ENCODE measurements around the gene TMPRSS6. TPM values are rescaled to one million over a fixed set of nuclear protein-coding genes. Genes with fewer than 3 reads are reported as not detected.

The TMPRSS6 gene
- total and polyA plus RNA-seq, 2 donors (not counting 1 experiment from before 2014, with no cell fraction given), result not detected

DNA sequence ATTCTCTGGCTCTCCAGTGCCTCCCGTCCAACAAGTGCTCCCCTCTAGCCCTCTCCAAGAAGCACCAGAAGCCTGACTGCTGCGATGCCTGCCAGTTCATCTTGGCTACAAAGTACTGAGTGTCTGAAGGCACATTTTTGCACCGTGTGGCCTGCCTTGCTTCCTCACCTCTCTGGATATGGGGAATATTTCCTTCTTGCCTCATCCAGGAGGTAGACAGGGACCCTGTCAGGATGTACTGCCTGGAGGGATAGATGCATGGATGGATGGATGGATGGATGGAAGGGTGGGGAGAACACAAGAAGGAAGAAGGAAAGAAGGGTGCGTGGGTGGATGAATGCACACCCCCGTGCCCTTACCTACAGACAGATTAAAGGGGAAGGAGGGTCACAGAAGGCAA is 30.4 kb downstream of the TMPRSS6 start:
- TF ChIP-seq, protein P1, sequence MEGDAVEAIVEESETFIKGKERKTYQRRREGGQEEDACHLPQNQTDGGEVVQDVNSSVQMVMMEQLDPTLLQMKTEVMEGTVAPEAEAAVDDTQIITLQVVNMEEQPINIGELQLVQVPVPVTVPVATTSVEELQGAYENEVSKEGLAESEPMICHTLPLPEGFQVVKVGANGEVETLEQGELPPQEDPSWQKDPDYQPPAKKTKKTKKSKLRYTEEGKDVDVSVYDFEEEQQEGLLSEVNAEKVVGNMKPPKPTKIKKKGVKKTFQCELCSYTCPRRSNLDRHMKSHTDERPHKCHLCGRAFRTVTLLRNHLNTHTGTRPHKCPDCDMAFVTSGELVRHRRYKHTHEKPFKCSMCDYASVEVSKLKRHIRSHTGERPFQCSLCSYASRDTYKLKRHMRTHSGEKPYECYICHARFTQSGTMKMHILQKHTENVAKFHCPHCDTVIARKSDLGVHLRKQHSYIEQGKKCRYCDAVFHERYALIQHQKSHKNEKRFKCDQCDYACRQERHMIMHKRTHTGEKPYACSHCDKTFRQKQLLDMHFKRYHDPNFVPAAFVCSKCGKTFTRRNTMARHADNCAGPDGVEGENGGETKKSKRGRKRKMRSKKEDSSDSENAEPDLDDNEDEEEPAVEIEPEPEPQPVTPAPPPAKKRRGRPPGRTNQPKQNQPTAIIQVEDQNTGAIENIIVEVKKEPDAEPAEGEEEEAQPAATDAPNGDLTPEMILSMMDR (conservative IDR thresholded peaks at IDR 0.05 in 1 of 2, IDR thresholded peaks at IDR 0.05 in 1 of 2; ENCODE audit: low read depth in 1 of 2, low read length in 2 of 2), result no peak
- TF ChIP-seq EZH2 (IDR thresholded peaks at IDR 0.05; ENCODE audit: low read length, missing control alignments), result no peak
- Histone ChIP-seq H3K79me2 (ENCODE audit: control insufficient read depth, insufficient read depth, low read length) (no peaks in the 10 kb centered on the region), H3K4me1 (ENCODE audit: control insufficient read depth, extremely low read depth, insufficient read depth, low read length) (no peaks in the 10 kb centered on the region), H3K9ac (ENCODE audit: insufficient read depth, low read length) (no peak overlapping the region), H2AFZ (ENCODE audit: low read length) (no peak overlapping the region), H3K4me2 (ENCODE audit: extremely low read depth, insufficient read depth, low read length) (no peak overlapping the region), H4K20me1 (ENCODE audit: control insufficient read depth, extremely low read depth, insufficient read depth, low read length) (no peaks in the 10 kb centered on the region), H3K4me3 (replicated peaks in 1 of 4; ENCODE audit: control extremely low read depth in 1 of 4, insufficient read depth in 1 of 4, low read depth in 3 of 4, low read length in 4 of 4) (no peak overlapping the region), H3K9me3 (ENCODE audit: control insufficient read depth, insufficient read depth, low read depth, low read length) (no peaks in the 10 kb centered on the region), H3K36me3 (ENCODE audit: control insufficient read depth, insufficient read depth, low read length) (no peaks in the 10 kb centered on the region), H3K27me3 (ENCODE audit: control insufficient read depth, insufficient read depth, low read length) (peaks cover 10% of the 10 kb centered on the region), H3K27ac (ENCODE audit: insufficient read depth, low read length) (no peak overlapping the region)
- DNase-seq (ENCODE audit: low read depth in 2 of 2), result no peak

DNA sequence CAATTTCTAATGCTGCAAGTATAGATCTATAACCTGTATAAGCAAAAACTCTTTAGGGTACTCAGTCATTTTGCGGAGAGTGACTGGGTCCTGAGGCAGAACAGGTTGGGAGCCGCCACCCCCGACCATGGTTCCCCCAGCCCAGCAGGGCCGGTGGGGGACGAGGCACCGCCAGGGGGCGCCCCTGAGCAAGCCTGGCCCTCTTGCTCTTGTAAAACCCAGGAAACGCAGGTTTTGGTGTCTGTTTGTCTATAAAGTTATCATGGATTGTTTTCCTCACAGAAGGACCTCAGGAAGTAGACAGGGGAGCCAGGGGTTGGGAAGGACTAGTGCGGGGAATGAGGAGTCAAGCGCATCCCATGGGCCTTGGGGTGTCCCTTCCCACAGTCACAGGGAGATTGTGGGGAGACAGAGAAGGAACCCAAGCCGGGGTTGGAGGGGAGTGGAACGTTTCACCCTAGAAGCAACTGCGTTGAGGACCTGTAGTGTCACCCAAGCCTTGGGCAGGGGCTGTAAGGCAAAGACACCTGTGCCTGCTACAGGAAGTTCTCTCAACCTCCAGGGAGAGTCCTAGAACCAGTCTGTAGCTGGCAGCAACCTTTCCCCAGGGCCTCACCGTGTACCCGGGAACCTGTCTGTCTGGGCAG is 31.6 kb downstream of the TMPRSS6 start:
- TF ChIP-seq, protein P1 (conservative IDR thresholded peaks at IDR 0.05 in 1 of 2, IDR thresholded peaks at IDR 0.05 in 1 of 2; ENCODE audit: low read depth in 1 of 2, low read length in 2 of 2), result peak; percentile 89 to 98
- TF ChIP-seq EZH2 (IDR thresholded peaks at IDR 0.05; ENCODE audit: low read length, missing control alignments), result no peak

DNA sequence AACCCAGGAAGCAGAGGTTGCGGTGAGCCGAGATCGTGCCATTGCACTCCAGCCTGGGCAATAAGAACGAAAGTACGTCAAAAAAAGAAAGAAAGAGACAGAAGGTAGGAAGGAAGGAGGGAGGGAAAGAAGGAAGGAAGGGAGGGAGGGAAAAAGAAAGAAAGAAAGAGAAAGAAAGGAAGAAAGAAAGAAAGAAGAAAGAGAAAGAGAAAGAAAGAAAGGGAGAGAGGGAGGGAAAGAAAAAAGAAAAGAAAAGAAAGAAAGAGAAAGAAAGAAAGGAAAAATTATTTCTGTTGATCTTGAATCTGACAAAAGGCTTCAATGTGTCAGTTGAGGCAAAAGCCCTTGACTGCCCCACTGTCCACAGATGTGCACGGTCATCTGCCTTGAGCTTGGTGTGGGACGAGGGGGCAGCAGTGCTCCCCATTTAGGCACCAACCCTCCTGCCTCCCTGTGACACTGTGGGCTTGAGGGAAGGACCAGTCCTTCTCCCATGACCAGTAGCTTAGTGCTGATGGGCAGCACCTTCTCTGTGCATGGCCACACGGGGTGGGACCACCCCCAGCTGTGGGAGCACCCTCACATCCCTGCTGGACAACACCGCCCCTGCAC is 33.6 kb downstream of the TMPRSS6 start:
- no peak overlapping the region for H2AFZ ChIP-seq (ENCODE audit: low read length)
- DNase-seq (ENCODE audit: low read depth in 2 of 2), result no peak
- H3K9me3 ChIP-seq (ENCODE audit: control insufficient read depth, insufficient read depth, low read depth, low read length), result no peaks in the 10 kb centered on the region
- no peak overlapping the region for H3K4me2 ChIP-seq (ENCODE audit: extremely low read depth, insufficient read depth, low read length)
- TF ChIP-seq, protein P1 (conservative IDR thresholded peaks at IDR 0.05 in 1 of 2, IDR thresholded peaks at IDR 0.05 in 1 of 2; ENCODE audit: low read depth in 1 of 2, low read length in 2 of 2), result no peak
- no peak for TF ChIP-seq EZH2 (IDR thresholded peaks at IDR 0.05; ENCODE audit: low read length, missing control alignments)
- H4K20me1 ChIP-seq (ENCODE audit: control insufficient read depth, extremely low read depth, insufficient read depth, low read length), result no peaks in the 10 kb centered on the region
- no peak overlapping the region for H3K27ac ChIP-seq (ENCODE audit: insufficient read depth, low read length)
- peaks cover 6% of the 10 kb centered on the region for H3K27me3 ChIP-seq (ENCODE audit: control insufficient read depth, insufficient read depth, low read length)
- H3K9ac ChIP-seq (ENCODE audit: insufficient read depth, low read length), result no peak overlapping the region
- H3K79me2 ChIP-seq (ENCODE audit: control insufficient read depth, insufficient read depth, low read length), result no peaks in the 10 kb centered on the region
- no peaks in the 10 kb centered on the region for H3K4me1 ChIP-seq (ENCODE audit: control insufficient read depth, extremely low read depth, insufficient read depth, low read length)
- H3K36me3 ChIP-seq (ENCODE audit: control insufficient read depth, insufficient read depth, low read length), result no peaks in the 10 kb centered on the region
- H3K4me3 ChIP-seq (replicated peaks in 1 of 4; ENCODE audit: control extremely low read depth in 1 of 4, insufficient read depth in 1 of 4, low read depth in 3 of 4, low read length in 4 of 4), result no peak overlapping the region

More for the DNA sequence above, 31.6 kb downstream of the TMPRSS6 start:
- Histone ChIP-seq H3K4me3 (replicated peaks in 1 of 4; ENCODE audit: control extremely low read depth in 1 of 4, insufficient read depth in 1 of 4, low read depth in 3 of 4, low read length in 4 of 4) (no peak overlapping the region), H3K9ac (ENCODE audit: insufficient read depth, low read length) (no peak overlapping the region), H3K9me3 (ENCODE audit: control insufficient read depth, insufficient read depth, low read depth, low read length) (no peaks in the 10 kb centered on the region), H3K4me1 (ENCODE audit: control insufficient read depth, extremely low read depth, insufficient read depth, low read length) (no peaks in the 10 kb centered on the region), H3K4me2 (ENCODE audit: extremely low read depth, insufficient read depth, low read length) (no peak overlapping the region), H4K20me1 (ENCODE audit: control insufficient read depth, extremely low read depth, insufficient read depth, low read length) (no peaks in the 10 kb centered on the region), H3K27ac (ENCODE audit: insufficient read depth, low read length) (no peak overlapping the region), H2AFZ (ENCODE audit: low read length) (no peak overlapping the region), H3K36me3 (ENCODE audit: control insufficient read depth, insufficient read depth, low read length) (no peaks in the 10 kb centered on the region), H3K27me3 (ENCODE audit: control insufficient read depth, insufficient read depth, low read length) (peaks cover 10% of the 10 kb centered on the region), H3K79me2 (ENCODE audit: control insufficient read depth, insufficient read depth, low read length) (no peaks in the 10 kb centered on the region)
- peak; percentile 23 to 46 for DNase-seq (ENCODE audit: low read depth in 2 of 2)
